C4-2B (cell line): Measurements from ENCODE around the gene FGF21.

Source experiments
- ZFX ChIP-seq: fragments of 450-650 bp; IDR thresholded peaks from 2 replicates; pipeline ENCODE4 v1.6.1; 2017
- TF ChIP-seq, protein P1 (sequence below): fragments of 450-650 bp; conservative IDR thresholded peaks from 2 replicates; pipeline ENCODE4 v1.5.1; 2017; ENCODE audit warnings: mild to moderate bottlenecking

- TF ChIP-seq, protein P1, sequence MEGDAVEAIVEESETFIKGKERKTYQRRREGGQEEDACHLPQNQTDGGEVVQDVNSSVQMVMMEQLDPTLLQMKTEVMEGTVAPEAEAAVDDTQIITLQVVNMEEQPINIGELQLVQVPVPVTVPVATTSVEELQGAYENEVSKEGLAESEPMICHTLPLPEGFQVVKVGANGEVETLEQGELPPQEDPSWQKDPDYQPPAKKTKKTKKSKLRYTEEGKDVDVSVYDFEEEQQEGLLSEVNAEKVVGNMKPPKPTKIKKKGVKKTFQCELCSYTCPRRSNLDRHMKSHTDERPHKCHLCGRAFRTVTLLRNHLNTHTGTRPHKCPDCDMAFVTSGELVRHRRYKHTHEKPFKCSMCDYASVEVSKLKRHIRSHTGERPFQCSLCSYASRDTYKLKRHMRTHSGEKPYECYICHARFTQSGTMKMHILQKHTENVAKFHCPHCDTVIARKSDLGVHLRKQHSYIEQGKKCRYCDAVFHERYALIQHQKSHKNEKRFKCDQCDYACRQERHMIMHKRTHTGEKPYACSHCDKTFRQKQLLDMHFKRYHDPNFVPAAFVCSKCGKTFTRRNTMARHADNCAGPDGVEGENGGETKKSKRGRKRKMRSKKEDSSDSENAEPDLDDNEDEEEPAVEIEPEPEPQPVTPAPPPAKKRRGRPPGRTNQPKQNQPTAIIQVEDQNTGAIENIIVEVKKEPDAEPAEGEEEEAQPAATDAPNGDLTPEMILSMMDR, result no peak
- TF ChIP-seq ZFX, result no peak
Observed at GRCh38 chr19:48728911-48729664, 26.2 kb upstream of the FGF21 start.
